Naive B cell (primary cell): Measurements from ENCODE around the gene HSPA5. TPM values are rescaled to one million over a fixed set of nuclear protein-coding genes. Genes with fewer than 3 reads are reported as not detected.
"Not testable (repeated sequence)": the region's sequence is repeated elsewhere in the genome, so short reads cannot be mapped to it uniquely, and the experiment has no call there.

Experiments used
- ATAC-seq, 2 donors: fragments of 150-1000 bp; cut with Tn5 transposase; 2 replicates each; pipeline ENCODE4 v1.10.0; 2021; ENCODE audit warnings: low read depth in 2 of 2, mild to moderate bottlenecking in 2 of 2, moderate library complexity in 2 of 2
- DNase-seq: peaks from one replicate; pipeline ENCODE4 v3.0.0; 2022
- H3K27ac Mint-ChIP-seq, 6 donors: one replicate each; pipeline ENCODE4 v1.8.0; 2020 to 2022; ENCODE audit warnings: mild to moderate bottlenecking in 6 of 6, mixed read lengths in 6 of 6, moderate library complexity in 5 of 6, inconsistent platforms in 2 of 6
- H3K27me3 Mint-ChIP-seq, 3 donors: one replicate each; pipeline ENCODE4 v1.8.0; 2021 to 2022; ENCODE audit warnings: mixed read lengths in 3 of 3, mild to moderate bottlenecking in 1 of 3
- H3K36me3 Mint-ChIP-seq, 2 donors: one replicate each; pipeline ENCODE4 v1.8.0; 2020 to 2022; ENCODE audit warnings: mixed read lengths in 2 of 2, inconsistent platforms in 1 of 2, mild to moderate bottlenecking in 1 of 2
- H3K4me1 Mint-ChIP-seq, 3 donors: one replicate each; pipeline ENCODE4 v1.8.0; 2020 to 2022; ENCODE audit warnings: mixed read lengths in 3 of 3, inconsistent platforms in 1 of 3, mild to moderate bottlenecking in 1 of 3, moderate library complexity in 1 of 3
- H3K4me3 Mint-ChIP-seq, 8 donors: one replicate each; pipeline ENCODE4 v1.8.0; 2020 to 2022; ENCODE audit warnings: mild to moderate bottlenecking in 8 of 8, mixed read lengths in 8 of 8, moderate library complexity in 8 of 8, inconsistent platforms in 2 of 8
- H3K9me3 Mint-ChIP-seq, 7 donors: one replicate each; pipeline ENCODE4 v1.8.0; 2020 to 2022; ENCODE audit warnings: mixed read lengths in 7 of 7, mild to moderate bottlenecking in 5 of 7, inconsistent platforms in 2 of 7, moderate library complexity in 1 of 7
- polyA plus RNA-seq, 6 donors: library from polyadenylated mRNA; unstranded; fragments of 300-500 nt; fragmentation: Illumina TruSeq; gene quantifications; one replicate each; pipeline ENCODE4 v1.2.3, GENCODE V29; 2021; ENCODE audit warnings: low read depth in 6 of 6

The HSPA5 gene
- polyA plus RNA-seq, 6 donors from 2014 or later: 106 to 189 (median 126) TPM

- peaks cover 18 to 22% of the 10 kb centered on the region in 2 donors for H3K36me3 Mint-ChIP-seq
- H3K27ac Mint-ChIP-seq: peak overlapping the region in 3 of 6 donors; percentile 26 to 80 (median 73)
These were observed 2.2 kb downstream of the HSPA5 start for GRCh38 chr9:125238915-125239446.

GRCh38 chr9:125238127-125238914 lies 2.8 kb downstream of the HSPA5 start:
- Mint-ChIP-seq H3K27me3 (no peaks in the 10 kb centered on the region), H3K36me3 (peaks cover 18 to 22% of the 10 kb centered on the region in 2 donors), H3K9me3 (no peaks in the 10 kb centered on the region), H3K4me3 (peak overlapping the region; percentile 15 to 99 (median 62)), H3K27ac (peak overlapping the region in 4 of 6 donors; percentile 26 to 73 (median 64)), H3K4me1 (peaks cover 41 to 71% (median 44%) of the 10 kb centered on the region in 3 donors)
- ATAC-seq (no peak), DNase-seq (no peak)

More at GRCh38 chr9:125238915-125239446, 2.2 kb downstream of the HSPA5 start:
- no peak for ATAC-seq
- peak overlapping the region in 7 of 8 donors; percentile 15 to 99 (median 86) for H3K4me3 Mint-ChIP-seq
- no peaks in the 10 kb centered on the region for H3K9me3 Mint-ChIP-seq
- no peaks in the 10 kb centered on the region for H3K27me3 Mint-ChIP-seq
- H3K4me1 Mint-ChIP-seq: peaks cover 41 to 71% (median 44%) of the 10 kb centered on the region in 3 donors
- no peak for DNase-seq

GRCh38 chr9:125236520-125237159 lies 4.5 kb downstream of the HSPA5 start:
- not testable (repeated sequence) for DNase-seq, H3K9me3 Mint-ChIP-seq, ATAC-seq, H3K27me3 Mint-ChIP-seq
- Mint-ChIP-seq H3K4me1 (peaks cover 34 to 64% (median 36%) of the 10 kb centered on the region in 3 donors), H3K4me3 (peak overlapping the region in 1 of 8 donors; percentile 74), H3K27ac (peak overlapping the region in 5 of 6 donors; percentile 4 to 61 (median 48)), H3K36me3 (peaks cover 18 to 22% of the 10 kb centered on the region in 2 donors)

- Mint-ChIP-seq H3K9me3 (no peaks in the 10 kb centered on the region), H3K4me1 (peaks cover 29 to 58% (median 36%) of the 10 kb centered on the region in 3 donors), H3K27me3 (no peaks in the 10 kb centered on the region), H3K4me3 (peak overlapping the region in 1 of 8 donors; percentile 74), H3K36me3 (peaks cover 18 to 22% of the 10 kb centered on the region in 2 donors), H3K27ac (peak overlapping the region in 4 of 6 donors; percentile 33 to 61 (median 47))
- ATAC-seq (no peak), DNase-seq (no peak)
These were observed 5.2 kb downstream of the HSPA5 start for GRCh38 chr9:125235804-125236519.

GRCh38 chr9:125234099-125234498 lies 7.0 kb downstream of the HSPA5 start:
- Mint-ChIP-seq H3K27ac (peak overlapping the region in 1 of 6 donors; percentile 40), H3K4me1 (peaks cover 26 to 41% (median 29%) of the 10 kb centered on the region in 3 donors), H3K36me3 (peaks cover 16 to 21% of the 10 kb centered on the region in 2 donors)
- not testable (repeated sequence) for H3K27me3 Mint-ChIP-seq, DNase-seq, H3K4me3 Mint-ChIP-seq, H3K9me3 Mint-ChIP-seq, ATAC-seq

GRCh38 chr9:125233678-125234077 lies 7.5 kb downstream of the HSPA5 start:
- Mint-ChIP-seq H3K4me3 (no peak overlapping the region), H3K27me3 (no peaks in the 10 kb centered on the region), H3K36me3 (peaks cover 12 to 16% of the 10 kb centered on the region in 2 donors), H3K27ac (peak overlapping the region in 2 of 6 donors; percentile 56 to 67), H3K9me3 (no peaks in the 10 kb centered on the region), H3K4me1 (peaks cover 22 to 37% (median 25%) of the 10 kb centered on the region in 3 donors)
- ATAC-seq: no peak
- no peak for DNase-seq

- Mint-ChIP-seq H3K27me3 (no peaks in the 10 kb centered on the region), H3K9me3 (no peaks in the 10 kb centered on the region), H3K4me3 (no peak overlapping the region), H3K27ac (no peak overlapping the region), H3K4me1 (no peaks in the 10 kb centered on the region), H3K36me3 (no peaks in the 10 kb centered on the region)
- no peak for ATAC-seq
- DNase-seq: no peak
These were observed 13.4 kb downstream of the HSPA5 start for GRCh38 chr9:125227761-125228160.

- not testable (repeated sequence) for H3K36me3 Mint-ChIP-seq, ATAC-seq, H3K4me1 Mint-ChIP-seq, DNase-seq, H3K27me3 Mint-ChIP-seq, H3K4me3 Mint-ChIP-seq, H3K27ac Mint-ChIP-seq, H3K9me3 Mint-ChIP-seq
These were observed 16.3 kb downstream of the HSPA5 start for GRCh38 chr9:125224858-125225257.

- Mint-ChIP-seq H3K4me1 (no peaks in the 10 kb centered on the region), H3K27me3 (no peaks in the 10 kb centered on the region), H3K9me3 (no peaks in the 10 kb centered on the region), H3K4me3 (no peak overlapping the region), H3K27ac (no peak overlapping the region), H3K36me3 (peaks cover 0 to 10% of the 10 kb centered on the region in 2 donors)
- DNase-seq: no peak
- ATAC-seq: no peak
These were observed 22.5 kb downstream of the HSPA5 start for GRCh38 chr9:125218621-125219020.

- H3K4me1 Mint-ChIP-seq: no peaks in the 10 kb centered on the region
- H3K27me3 Mint-ChIP-seq: no peaks in the 10 kb centered on the region
- H3K4me3 Mint-ChIP-seq: no peak overlapping the region
- no peak for ATAC-seq
- no peak for DNase-seq
- H3K36me3 Mint-ChIP-seq: peaks cover 8 to 14% of the 10 kb centered on the region in 2 donors
- no peak overlapping the region for H3K27ac Mint-ChIP-seq
- no peaks in the 10 kb centered on the region for H3K9me3 Mint-ChIP-seq
These were observed 27.0 kb downstream of the HSPA5 start for GRCh38 chr9:125214186-125214585.

- no peaks in the 10 kb centered on the region for H3K9me3 Mint-ChIP-seq
- no peak for DNase-seq
- H3K36me3 Mint-ChIP-seq: peaks cover 5 to 20% of the 10 kb centered on the region in 2 donors
- H3K4me1 Mint-ChIP-seq: peaks cover 10 to 11% (median 10%) of the 10 kb centered on the region in 3 donors
- H3K27ac Mint-ChIP-seq: peak overlapping the region in 2 of 6 donors; percentile 12 to 79
- H3K4me3 Mint-ChIP-seq: peak overlapping the region in 1 of 8 donors; percentile 28
- no peaks in the 10 kb centered on the region for H3K27me3 Mint-ChIP-seq
- no peak for ATAC-seq
These were observed 36.7 kb downstream of the HSPA5 start for GRCh38 chr9:125204477-125204876.

- no peak for ATAC-seq
- Mint-ChIP-seq H3K27ac (no peak overlapping the region), H3K4me3 (peak overlapping the region in 1 of 8 donors; percentile 18), H3K36me3 (peaks cover 4 to 18% of the 10 kb centered on the region in 2 donors), H3K9me3 (no peaks in the 10 kb centered on the region), H3K4me1 (peaks cover 10 to 12% (median 10%) of the 10 kb centered on the region in 3 donors), H3K27me3 (no peaks in the 10 kb centered on the region)
- no peak for DNase-seq
These were observed 38.1 kb downstream of the HSPA5 start for GRCh38 chr9:125202846-125203618.
